ENCODE results near the gene TMIGD3.

TMIGD3 gene

GRCh38 chr1:111462370-111463028 lies 40.9 kb downstream of the TMIGD3 start:
- Histone ChIP-seq H3K4me1 (ENCODE audit: control insufficient read depth, insufficient read depth, low read length) (peaks cover 3% of the 10 kb centered on the region; the same call in 1 of the 2 replicates), H3K27ac (ENCODE audit: extremely low read depth, low read depth, low read length) (no peak overlapping the region), H3K9me3 (ENCODE audit: control insufficient read depth, insufficient read depth, low read depth, low read length) (no peaks in the 10 kb centered on the region), H3K4me3 (ENCODE audit: low read depth, low read length) (no peak overlapping the region), H3K36me3 (ENCODE audit: control insufficient read depth in 2 of 2, insufficient read depth in 1 of 2, low read length in 2 of 2) (peaks cover 22 to 54% of the 10 kb centered on the region in 2 experiments)
- ChIA-PET CTCF (interaction anchor here (0.6 to 1.5 kb wide), 4 partner anchors 9 to 992 kb away, joined by 3 to 4 read pairs (median 4); no protein-coding TSS in a partner anchor), POLR2A (no interaction called here)
- no peak for TF ChIP-seq SP3 (tag by site-specific recombination; IDR thresholded peaks at IDR 0.05)

GRCh38 chr1:111461765-111462164 lies 41.7 kb downstream of the TMIGD3 start:
- H3K27ac ChIP-seq (ENCODE audit: extremely low read depth, low read depth, low read length), result no peak overlapping the region
- ChIA-PET CTCF (interaction anchor here (0.6 kb wide), 1 partner anchor 249 kb away, joined by 3 read pairs; no protein-coding TSS in a partner anchor), POLR2A (interaction anchor here (0.6 to 0.7 kb wide), 2 partner anchors 278 to 289 kb away, joined by 4 to 5 read pairs; partner anchors contain the start of gene INKA2)

DNA sequence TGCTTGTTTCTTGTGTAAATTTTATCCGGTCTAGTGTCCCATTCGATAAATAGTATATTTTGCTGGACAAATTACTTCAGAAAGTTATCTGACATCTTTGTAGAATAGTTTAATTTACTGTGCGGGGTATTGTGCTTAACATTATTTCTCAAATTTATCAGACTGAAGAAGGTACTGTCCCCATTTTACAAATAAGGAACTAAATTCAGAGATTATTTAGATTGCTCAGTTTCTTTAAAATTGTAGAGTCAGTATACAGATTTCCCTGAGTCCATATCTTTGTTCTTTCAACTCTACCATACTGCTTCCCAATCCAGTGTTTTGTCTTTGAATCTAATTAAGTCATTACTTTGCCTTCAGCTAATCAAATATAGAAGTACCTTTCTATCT lies 47.8 kb downstream of the TMIGD3 start:
- no peak overlapping the region for H3K4me3 ChIP-seq (ENCODE audit: low read depth, low read length)
- H3K27ac ChIP-seq (ENCODE audit: extremely low read depth, low read depth, low read length), result no peak overlapping the region
- TF ChIP-seq ZSCAN23 (tag by site-specific recombination; IDR thresholded peaks at IDR 0.05) (no peak), KLF1 (tag by site-specific recombination; IDR thresholded peaks at IDR 0.05) (no peak), ZNF266 (tag by site-specific recombination; IDR thresholded peaks at IDR 0.05; ENCODE audit: low read depth) (no peak), IKZF3 (tag by site-specific recombination; IDR thresholded peaks at IDR 0.05) (no peak), SP3 (tag by site-specific recombination; IDR thresholded peaks at IDR 0.05) (no peak), ZSCAN4 (tag by site-specific recombination; IDR thresholded peaks at IDR 0.05) (no peak), HOXA7 (CRISPR knock-in tag; IDR thresholded peaks at IDR 0.05; ENCODE audit: borderline replicate concordance) (no peak), ZNF664 (tag by site-specific recombination; IDR thresholded peaks at IDR 0.05) (no peak), ZNF184 (tag by site-specific recombination; IDR thresholded peaks at IDR 0.05) (no peak), KLF7 (tag by site-specific recombination; IDR thresholded peaks at IDR 0.05; ENCODE audit: borderline replicate concordance) (no peak), ZNF133 (tag by site-specific recombination; IDR thresholded peaks at IDR 0.05) (no peak), GLIS1 (tag by site-specific recombination; IDR thresholded peaks at IDR 0.05) (no peak), ZSCAN30 (tag by site-specific recombination; IDR thresholded peaks at IDR 0.05) (no peak), ZNF148 (tag by site-specific recombination; IDR thresholded peaks at IDR 0.05; ENCODE audit: borderline replicate concordance) (no peak)
- ChIA-PET POLR2A (no interaction called here), CTCF (no interaction called here)
- H3K4me1 ChIP-seq (ENCODE audit: control insufficient read depth, insufficient read depth, low read length), result no peaks in the 10 kb centered on the region
- H3K36me3 ChIP-seq (ENCODE audit: control insufficient read depth in 2 of 2, insufficient read depth in 1 of 2, low read length in 2 of 2), result peaks cover 42 to 94% of the 10 kb centered on the region in 2 experiments
- H3K9me3 ChIP-seq (ENCODE audit: control insufficient read depth, insufficient read depth, low read depth, low read length), result no peaks in the 10 kb centered on the region

More at GRCh38 chr1:111461765-111462164, 41.7 kb downstream of the TMIGD3 start:
- TF ChIP-seq ZNF692 (tag by site-specific recombination; IDR thresholded peaks at IDR 0.05) (no peak), MEIS1 (CRISPR knock-in tag; IDR thresholded peaks at IDR 0.05; ENCODE audit: borderline replicate concordance) (no peak), ZFHX2 (tag by site-specific recombination; conservative IDR thresholded peaks at IDR 0.05) (no peak), ZNF549 (tag by site-specific recombination; IDR thresholded peaks at IDR 0.05) (no peak), ZNF341 (tag by site-specific recombination; IDR thresholded peaks at IDR 0.05; ENCODE audit: low read depth) (no peak), ZNF248 (tag by site-specific recombination; IDR thresholded peaks at IDR 0.05) (no peak), REPIN1 (tag by site-specific recombination; IDR thresholded peaks at IDR 0.05; ENCODE audit: low read depth) (no peak), ZNF37A (tag by site-specific recombination; IDR thresholded peaks at IDR 0.05) (no peak), ZIC2 (tag by site-specific recombination; IDR thresholded peaks at IDR 0.05) (no peak), ZSCAN16 (tag by site-specific recombination; IDR thresholded peaks at IDR 0.05) (no peak), ZNF561 (tag by site-specific recombination; IDR thresholded peaks at IDR 0.05; ENCODE audit: borderline replicate concordance) (no peak)
- no peaks in the 10 kb centered on the region for H3K9me3 ChIP-seq (ENCODE audit: control insufficient read depth, insufficient read depth, low read depth, low read length)
- peaks cover 3% of the 10 kb centered on the region; the same call in 1 of the 2 replicates for H3K4me1 ChIP-seq (ENCODE audit: control insufficient read depth, insufficient read depth, low read length)
- H3K4me3 ChIP-seq (ENCODE audit: low read depth, low read length), result no peak overlapping the region
- H3K36me3 ChIP-seq (ENCODE audit: control insufficient read depth in 2 of 2, insufficient read depth in 1 of 2, low read length in 2 of 2), result peaks cover 26 to 58% of the 10 kb centered on the region in 2 experiments

Measured in HEK293 (cell line).